HG03103 (cell line): ENCODE measurements around the gene NFKBIE.

Experiments used
- ATAC-seq: cut with Tn5 transposase; IDR thresholded peaks from one replicate; pipeline ENCODE4 v1.9.1; 2021; ENCODE audit warnings: low read depth; ENCODE audit not compliant: unreplicated experiment

Gene NFKBIE

DNA sequence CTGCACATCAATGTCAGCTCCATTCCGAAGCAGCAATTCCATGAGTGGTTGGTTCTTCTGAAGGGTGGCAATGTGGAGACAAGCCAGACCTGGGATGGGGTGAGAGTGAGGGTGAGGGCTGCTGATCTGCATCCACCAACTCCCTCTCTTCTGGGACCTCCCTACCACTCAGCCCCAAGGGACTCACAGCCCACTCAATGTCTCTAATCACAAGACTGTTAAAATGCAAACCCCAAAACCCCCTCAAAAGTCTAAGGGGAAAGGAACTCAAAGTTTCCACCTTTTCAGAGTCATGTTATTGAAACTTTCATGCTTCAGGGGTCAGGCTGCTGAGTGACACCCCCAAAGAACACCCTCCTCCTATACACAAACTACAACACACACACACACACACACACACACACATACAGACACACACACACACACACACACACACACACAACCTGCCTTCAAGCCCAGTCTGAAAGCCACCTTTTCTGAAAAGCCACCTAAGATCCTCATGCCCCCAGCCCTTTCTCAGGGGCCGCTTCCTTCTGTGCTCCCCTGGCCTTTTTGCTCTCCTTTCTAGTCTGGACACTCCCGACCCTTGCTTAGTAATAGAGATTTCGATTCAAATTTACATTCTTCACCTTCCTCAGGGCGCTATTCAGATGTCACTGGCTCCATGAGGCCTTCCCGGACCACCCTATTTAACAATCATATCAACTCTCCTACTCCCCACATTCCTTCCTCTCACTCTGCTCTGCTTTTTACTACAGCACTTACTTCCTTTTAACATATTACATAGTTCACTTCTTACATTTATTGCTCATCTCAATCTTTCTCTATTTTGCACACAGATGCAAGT is 4.7 kb downstream of the NFKBIE start:
- ATAC-seq, result no peak

DNA sequence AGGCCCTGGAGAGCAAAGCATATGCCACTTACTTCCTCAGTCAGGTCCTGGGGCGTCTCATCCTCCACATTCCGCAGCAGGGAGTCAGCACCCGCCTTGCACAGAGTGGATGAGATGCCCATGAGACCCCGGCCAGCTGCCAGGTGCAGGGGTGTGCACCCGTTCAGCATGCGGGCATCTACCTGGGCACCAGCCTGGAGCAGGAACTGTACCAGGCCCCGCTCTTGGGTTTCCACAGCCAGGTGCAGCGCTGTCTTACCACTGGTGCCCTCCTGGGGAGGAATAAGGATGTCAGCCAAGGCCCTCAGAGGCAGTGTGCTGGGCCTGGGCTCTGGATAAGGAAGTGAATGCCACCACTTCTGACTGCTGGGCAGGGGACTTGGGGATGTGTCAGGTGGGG is 5.3 kb downstream of the NFKBIE start:
- no peak for ATAC-seq

GRCh38 chr6:44258921-44259320 is 6.4 kb downstream of the NFKBIE start:
- ATAC-seq, result no peak

DNA sequence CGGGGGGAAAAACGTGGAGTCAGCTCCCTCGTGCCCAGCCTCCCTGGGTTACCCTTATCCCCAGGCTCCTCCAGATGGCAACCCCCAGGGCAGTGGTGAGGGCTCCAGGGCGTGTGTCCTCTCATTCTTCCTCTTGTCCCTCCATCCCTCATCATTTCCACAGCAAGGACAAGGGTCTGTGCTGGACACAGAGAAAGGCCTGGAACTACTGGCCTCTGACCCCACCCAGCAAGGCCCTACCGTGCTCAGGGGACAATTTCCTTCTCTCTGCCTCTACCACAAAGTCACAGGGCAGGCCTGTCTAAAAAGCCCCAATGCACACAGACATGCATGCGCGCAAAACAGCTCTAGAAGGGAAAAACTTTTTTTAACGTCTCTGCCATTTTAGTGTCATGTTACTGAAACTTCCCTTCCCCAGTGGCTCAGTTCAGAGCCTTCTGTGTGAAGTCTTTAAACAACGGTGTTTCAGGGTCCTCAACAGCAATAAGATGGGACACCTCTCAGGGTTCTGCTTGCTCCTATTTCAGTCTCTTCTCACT is 7.0 kb downstream of the NFKBIE start:
- no peak for ATAC-seq

GRCh38 chr6:44257753-44258324 is 7.5 kb downstream of the NFKBIE start:
- ATAC-seq, result peak; percentile 14

- ATAC-seq, result peak; percentile 42
Measured at GRCh38 chr6:44257025-44257752, 8.2 kb downstream of the NFKBIE start, which contains the start of gene SLC35B2. TSS of gene SLC35B2 (minus strand) at chr6:44257528. CDS start at chr6:44257410, 118 bp downstream.

DNA sequence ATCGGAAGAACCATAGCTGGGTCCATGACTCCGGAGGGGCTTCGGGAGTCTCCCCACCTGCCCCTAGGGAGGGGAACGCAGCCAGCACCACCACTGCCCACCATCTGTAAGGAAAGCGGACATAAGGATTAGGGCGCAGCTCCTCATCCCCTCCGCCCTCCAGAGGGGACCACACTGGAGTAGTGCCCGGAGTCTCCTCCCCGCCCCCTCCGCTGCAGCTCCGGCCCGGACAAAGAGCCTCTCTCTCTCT is 8.7 kb downstream of the NFKBIE start:
- no peak for ATAC-seq

DNA sequence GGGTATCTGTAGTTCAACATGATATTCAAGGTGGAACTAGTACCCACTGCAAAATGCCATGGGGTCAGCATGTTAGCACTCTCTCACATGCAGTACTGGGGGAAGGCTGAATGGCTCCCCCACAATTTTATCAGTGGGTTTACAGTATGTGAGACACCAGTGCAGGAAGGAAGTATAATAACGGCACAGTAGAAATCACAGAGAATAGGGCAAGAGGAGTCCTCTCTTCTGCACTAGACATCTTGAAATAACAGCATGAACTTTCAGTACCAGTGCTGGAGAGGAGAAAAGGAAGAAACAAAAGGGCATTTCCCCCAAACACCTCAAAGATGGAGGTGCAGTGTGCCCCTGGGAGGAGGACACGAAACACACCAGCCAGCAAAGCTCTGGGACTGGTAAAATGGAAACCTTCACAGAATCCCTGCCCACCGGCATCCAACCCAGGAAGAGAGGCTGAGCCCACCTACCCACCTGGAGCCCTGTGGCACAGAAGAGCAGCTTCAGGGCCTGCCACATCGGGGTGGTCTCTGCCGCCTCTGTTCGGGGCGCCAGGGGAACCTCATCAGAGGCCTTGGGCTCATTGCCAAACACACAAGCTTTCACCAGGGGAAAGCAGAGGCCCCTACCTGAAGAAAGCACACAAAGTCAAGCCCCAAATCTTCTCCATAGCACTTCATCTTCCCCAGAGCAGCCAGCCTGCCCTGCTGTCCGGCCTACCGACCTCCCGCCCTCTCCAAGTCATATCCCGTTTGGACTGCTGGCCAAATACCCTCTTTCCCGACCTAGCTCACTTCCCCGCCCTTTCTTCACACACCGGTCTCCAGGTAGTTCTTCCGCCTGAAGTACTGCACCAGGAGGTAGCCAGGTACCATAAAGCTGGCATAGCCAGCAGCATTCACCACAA is 9.2 kb downstream of the NFKBIE start:
- no peak for ATAC-seq

- ATAC-seq, result no peak
Measured at GRCh38 chr6:44255105-44255808, 10.1 kb downstream of the NFKBIE start.

DNA sequence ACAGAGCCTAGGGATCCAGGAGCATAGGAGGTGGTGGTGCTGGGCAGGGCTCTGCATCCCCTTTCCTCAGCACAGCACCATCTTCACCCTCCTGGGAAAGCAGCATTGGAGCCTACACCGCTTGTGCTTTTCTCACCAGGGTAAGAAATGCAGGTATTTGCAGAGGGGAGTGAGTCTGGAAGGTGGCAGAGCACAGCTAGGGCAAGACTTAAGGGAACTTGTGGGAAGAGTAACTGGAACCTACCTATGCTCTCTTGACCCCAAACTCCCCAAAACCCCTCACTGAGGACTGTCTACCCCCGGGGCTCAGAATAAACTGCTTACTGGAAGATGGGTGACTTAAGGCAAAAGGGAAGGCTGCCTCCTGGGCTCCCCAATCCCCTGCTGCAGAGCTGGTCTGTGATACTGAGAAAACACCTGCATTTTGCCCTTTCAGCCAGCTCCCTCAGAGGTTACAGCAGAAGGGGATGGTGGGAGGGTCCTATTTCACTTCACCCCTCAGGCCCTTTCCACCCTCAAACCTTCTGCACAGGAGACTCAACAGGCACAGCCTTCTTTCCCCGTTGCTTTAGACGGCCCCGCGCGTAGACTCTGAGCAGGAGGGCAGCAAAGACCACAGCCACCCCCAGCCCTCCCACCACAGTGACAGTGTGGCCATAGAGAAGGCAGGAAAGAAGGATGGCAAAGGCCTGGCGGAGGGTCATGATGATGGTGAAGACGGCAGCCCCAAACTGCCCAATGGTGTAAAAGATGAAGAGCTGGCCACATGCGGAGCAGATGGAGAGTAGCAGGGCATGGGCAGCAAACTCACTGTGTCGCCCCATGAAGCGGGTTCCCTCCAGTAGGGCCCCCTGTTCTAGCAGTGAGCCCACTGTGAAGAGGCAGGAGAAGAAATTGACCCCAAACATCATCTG is 10.9 kb downstream of the NFKBIE start:
- ATAC-seq, result no peak

DNA sequence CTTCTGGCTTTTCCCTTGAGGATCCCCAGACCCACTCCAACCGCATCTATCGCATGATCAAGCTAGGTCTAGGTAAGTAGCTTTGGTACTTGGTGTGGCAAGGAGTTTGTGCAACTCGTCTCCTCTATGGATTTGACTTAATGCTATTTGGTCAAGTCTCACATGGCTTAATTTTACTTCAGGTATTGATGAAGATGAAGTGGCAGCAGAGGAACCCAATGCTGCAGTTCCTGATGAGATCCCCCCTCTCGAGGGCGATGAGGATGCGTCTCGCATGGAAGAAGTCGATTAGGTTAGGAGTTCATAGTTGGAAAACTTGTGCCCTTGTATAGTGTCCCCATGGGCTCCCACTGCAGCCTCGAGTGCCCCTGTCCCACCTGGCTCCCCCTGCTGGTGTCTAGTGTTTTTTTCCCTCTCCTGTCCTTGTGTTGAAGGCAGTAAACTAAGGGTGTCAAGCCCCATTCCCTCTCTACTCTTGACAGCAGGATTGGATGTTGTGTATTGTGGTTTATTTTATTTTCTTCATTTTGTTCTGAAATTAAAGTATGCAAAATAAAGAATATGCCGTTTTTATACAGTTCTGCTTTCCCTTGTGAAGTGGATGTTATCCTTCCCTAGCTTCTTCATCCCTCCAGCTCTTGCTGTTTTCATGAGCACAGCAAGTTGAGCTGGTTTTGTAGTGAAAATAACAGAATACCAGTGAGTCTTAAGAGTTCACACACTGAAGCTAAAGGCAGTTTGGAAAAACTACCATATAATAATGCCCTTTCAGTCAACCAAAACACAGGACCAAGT is 11.8 kb downstream of the NFKBIE start:
- no peak for ATAC-seq

- no peak for ATAC-seq
Measured at GRCh38 chr6:44251576-44252524, 13.5 kb downstream of the NFKBIE start.

- no peak for ATAC-seq
Measured at GRCh38 chr6:44250718-44251123, 14.6 kb downstream of the NFKBIE start.

DNA sequence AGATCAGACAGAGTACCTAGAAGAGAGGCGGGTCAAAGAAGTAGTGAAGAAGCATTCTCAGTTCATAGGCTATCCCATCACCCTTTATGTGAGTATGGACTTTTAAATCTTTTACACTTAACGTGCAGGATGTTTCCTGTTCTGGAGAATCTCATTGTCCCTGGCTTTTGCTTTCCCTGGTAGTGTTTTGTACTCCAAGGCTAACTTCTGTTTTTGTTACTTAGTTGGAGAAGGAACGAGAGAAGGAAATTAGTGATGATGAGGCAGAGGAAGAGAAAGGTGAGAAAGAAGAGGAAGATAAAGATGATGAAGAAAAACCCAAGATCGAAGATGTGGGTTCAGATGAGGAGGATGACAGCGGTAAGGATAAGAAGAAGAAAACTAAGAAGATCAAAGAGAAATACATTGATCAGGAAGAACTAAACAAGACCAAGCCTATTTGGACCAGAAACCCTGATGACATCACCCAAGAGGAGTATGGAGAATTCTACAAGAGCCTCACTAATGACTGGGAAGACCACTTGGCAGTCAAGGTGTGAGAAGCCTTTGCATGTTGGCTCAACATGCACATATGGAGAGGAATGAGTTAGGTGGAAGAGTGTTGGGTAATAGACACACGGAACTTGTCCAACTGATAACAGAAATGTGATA is 15.2 kb downstream of the NFKBIE start:
- no peak for ATAC-seq

- ATAC-seq, result no peak
Measured at GRCh38 chr6:44249082-44249748, 16.1 kb downstream of the NFKBIE start.

- ATAC-seq, result no peak
Measured at GRCh38 chr6:44248579-44248978, 16.8 kb downstream of the NFKBIE start.
